Esophagus muscularis mucosa (tissue), 4 donors: ENCODE results near the gene NRXN3.

ENCODE experiments used
- CTCF ChIP-seq, 3 experiments: fragments of 200-600 bp in 2 of 3; fragments of 450-650 bp in 1 of 3; sonication (generic) in 2 of 3; IDR thresholded peaks; one replicate each; pipeline ENCODE4 v1.5.1; 2017 to 2019; ENCODE audit warnings: antibody characterized with exemption in 3 of 3, mild to moderate bottlenecking in 2 of 3, moderate library complexity in 1 of 3
- EP300 ChIP-seq: sonication (generic); formaldehyde crosslinking; IDR thresholded peaks from one replicate; pipeline ENCODE4 v1.6.1; 2017; ENCODE audit warnings: antibody characterized with exemption
- POLR2A ChIP-seq: fragments of 450-650 bp; IDR thresholded peaks from one replicate; pipeline ENCODE4 v1.6.1; 2017; ENCODE audit warnings: antibody characterized with exemption, moderate library complexity, mild to moderate bottlenecking, low read depth
- POLR2AphosphoS5 ChIP-seq, 2 donors: sonication (generic); formaldehyde crosslinking; IDR thresholded peaks; one replicate each; pipeline ENCODE4 v1.6.1; 2017; ENCODE audit warnings: antibody characterized with exemption in 2 of 2

- TF ChIP-seq CTCF (IDR thresholded peaks at IDR 0.05) (no peak), POLR2AphosphoS5 (IDR thresholded peaks at IDR 0.05) (no peak), POLR2A (no peak), EP300 (no peak)
These were observed 422.5 kb downstream of the NRXN3 start for GRCh38 chr14:78592616-78593219.
